ENCODE data around the gene ZNF880.

The ZNF880 gene

GRCh38 chr19:52366414-52366824 is 3.3 kb upstream of the ZNF880 start:
- TF ChIP-seq POLR2AphosphoS5 (IDR thresholded peaks at IDR 0.05; ENCODE audit: low read depth) (no peak), SPI1 (IDR thresholded peaks at IDR 0.05; ENCODE audit: borderline replicate concordance, low read depth) (no peak), GABPA (IDR thresholded peaks at IDR 0.05; ENCODE audit: low read depth) (no peak), CTCF (IDR thresholded peaks at IDR 0.05; ENCODE audit: insufficient read depth, low read length) (no peak), REST (IDR thresholded peaks at IDR 0.05; ENCODE audit: insufficient replicate concordance, low read depth) (no peak)

GRCh38 chr19:52370341-52370710 is 603 bp downstream of the ZNF880 start:
- Histone ChIP-seq H3K27me3 (ENCODE audit: insufficient read depth, poor library complexity, severe bottlenecking) (no peaks in the 10 kb centered on the region), H3K27ac (replicated peaks) (peak overlapping the region; percentile 67), H3K4me3 (replicated peaks; ENCODE audit: insufficient read depth, low read length) (peak overlapping the region; percentile 56)
- no peak for TF ChIP-seq POLR2AphosphoS5 (IDR thresholded peaks at IDR 0.05; ENCODE audit: low read depth)
- no peak for DNase-seq (ENCODE audit: low read depth in 1 of 2, low spot score in 1 of 2)

More at GRCh38 chr19:52366414-52366824, 3.3 kb upstream of the ZNF880 start:
- DNase-seq (ENCODE audit: low read depth in 1 of 2, low spot score in 1 of 2): no peak
- H3K27ac ChIP-seq (replicated peaks): no peak overlapping the region
- no peaks in the 10 kb centered on the region for H3K27me3 ChIP-seq (ENCODE audit: insufficient read depth, poor library complexity, severe bottlenecking)
- no peak overlapping the region for H3K4me3 ChIP-seq (replicated peaks; ENCODE audit: insufficient read depth, low read length)

GRCh38 chr19:52391135-52391534 is 21.4 kb downstream of the ZNF880 start:
- Histone ChIP-seq H3K27ac (replicated peaks) (no peak overlapping the region), H3K27me3 (ENCODE audit: insufficient read depth, poor library complexity, severe bottlenecking) (no peaks in the 10 kb centered on the region), H3K4me3 (replicated peaks; ENCODE audit: insufficient read depth, low read length) (no peak overlapping the region)
- no peak for DNase-seq (ENCODE audit: low read depth in 1 of 2, low spot score in 1 of 2)
- TF ChIP-seq CTCF (IDR thresholded peaks at IDR 0.05; ENCODE audit: insufficient read depth, low read length): no peak
- no peak for TF ChIP-seq POLR2AphosphoS5 (IDR thresholded peaks at IDR 0.05; ENCODE audit: low read depth)

GRCh38 chr19:52397310-52398080 is 27.8 kb downstream of the ZNF880 start, which contains the start of gene ZNF528:
ZNF528 (plus strand) TSS chr19:52397849; CDS start chr19:52402014, 4,165 bp downstream.
- H3K4me3 ChIP-seq (replicated peaks; ENCODE audit: insufficient read depth, low read length): peak within 1 kb of the TSS; percentile 57
- no peak for TF ChIP-seq REST (IDR thresholded peaks at IDR 0.05; ENCODE audit: insufficient replicate concordance, low read depth)
- peak; percentile 77; the same call in 1 of the 2 replicates for TF ChIP-seq POLR2AphosphoS5 (IDR thresholded peaks at IDR 0.05; ENCODE audit: low read depth)
- peak; percentile 93 for TF ChIP-seq GABPA (IDR thresholded peaks at IDR 0.05; ENCODE audit: low read depth)
- peak within 1 kb of the TSS; percentile 83 for H3K27ac ChIP-seq (replicated peaks)
- peak; percentile 75 to 96 for DNase-seq (ENCODE audit: low read depth in 1 of 2, low spot score in 1 of 2)
- H3K27me3 ChIP-seq (ENCODE audit: insufficient read depth, poor library complexity, severe bottlenecking): no peaks in the 10 kb centered on the region

- peak overlapping the region; percentile 57 for H3K4me3 ChIP-seq (replicated peaks; ENCODE audit: insufficient read depth, low read length)
- H3K27ac ChIP-seq (replicated peaks): peak overlapping the region; percentile 83
- peak; percentile 25 to 33 for DNase-seq (ENCODE audit: low read depth in 1 of 2, low spot score in 1 of 2)
- no peaks in the 10 kb centered on the region for H3K27me3 ChIP-seq (ENCODE audit: insufficient read depth, poor library complexity, severe bottlenecking)
- no peak for TF ChIP-seq REST (IDR thresholded peaks at IDR 0.05; ENCODE audit: insufficient replicate concordance, low read depth)
- no peak for TF ChIP-seq CTCF (IDR thresholded peaks at IDR 0.05; ENCODE audit: insufficient read depth, low read length)
- no peak for TF ChIP-seq SPI1 (IDR thresholded peaks at IDR 0.05; ENCODE audit: borderline replicate concordance, low read depth)
- no peak for TF ChIP-seq GABPA (IDR thresholded peaks at IDR 0.05; ENCODE audit: low read depth)
Observed at GRCh38 chr19:52398081-52398441, 28.3 kb downstream of the ZNF880 start.

All from HL-60 (cell line).